H1 (cell line): ENCODE data around the gene APLN. TPM values are rescaled to one million over a fixed set of nuclear protein-coding genes. Genes with fewer than 3 reads are reported as not detected.
A peak's percentile ranks its signal among the peaks of the same experiment; 100 is the strongest.

Experiments used
- CTCF ChIA-PET: fragments of 300-600 bp; sonication (Branson Sonifier 250); formaldehyde crosslinking; loops from one replicate; lab custom pipeline; 2021; ENCODE audit not compliant: partially characterized antibody; lab: Charles Lee
- POLR2A ChIA-PET: fragments of 300-600 bp; sonication (Branson Sonifier 250); formaldehyde crosslinking; loops from one replicate; lab custom pipeline; 2021; ENCODE audit warnings: inconsistent platforms; ENCODE audit not compliant: partially characterized antibody; lab: Charles Lee
- DNase-seq, 2 experiments: peaks; one replicate each; pipeline versions ENCODE4 v3.0.0 to v3.0.0-alpha.2; 2010 to 2022; ENCODE audit warnings: low spot score in 2 of 2, low read depth in 1 of 2, mixed read lengths in 1 of 2
- FAIRE-seq: peaks from 2 replicates; lab custom pipeline; 2011; peaks lifted over from hg19 to GRCh38; lab: Jason Lieb, UNC
- H2AFZ ChIP-seq: 2 replicates; pipeline ENCODE4 v1.8.1; 2012; ENCODE audit warnings: low read length, inconsistent platforms
- H2AK5ac ChIP-seq: 2 replicates; pipeline ENCODE4 v1.6.1; 2013; ENCODE audit warnings: low read depth, low read length
- H2BK120ac ChIP-seq: replicated peaks from 2 replicates; pipeline ENCODE3; 2013; ENCODE audit warnings: low read depth, low read length, inconsistent platforms
- H2BK12ac ChIP-seq: 2 replicates; pipeline ENCODE4 v1.6.1; 2013; ENCODE audit warnings: low read depth, low read length
- H2BK15ac ChIP-seq: 2 replicates; pipeline ENCODE4 v1.6.1; 2013; ENCODE audit warnings: low read length
- H2BK20ac ChIP-seq: 2 replicates; pipeline ENCODE4 v1.6.1; 2013; ENCODE audit warnings: low read length
- H2BK5ac ChIP-seq: 2 replicates; pipeline ENCODE4 v1.6.1; 2013; ENCODE audit warnings: low read depth, low read length
- H3K14ac ChIP-seq: 2 replicates; pipeline ENCODE4 v1.6.1; 2013; ENCODE audit warnings: inconsistent platforms; ENCODE audit not compliant: insufficient read length
- H3K18ac ChIP-seq: 2 replicates; pipeline ENCODE4 v1.6.1; 2013; ENCODE audit warnings: low read length; ENCODE audit errors: extremely low read depth
- H3K23ac ChIP-seq: 2 replicates; pipeline ENCODE4 v1.6.1; 2013; ENCODE audit warnings: inconsistent platforms; ENCODE audit not compliant: insufficient read length
- H3K23me2 ChIP-seq: 2 replicates; pipeline ENCODE4 v1.6.1; 2013; ENCODE audit warnings: low read depth, low read length
- H3K27ac ChIP-seq: 2 replicates; pipeline ENCODE4 v1.6.1; 2011; ENCODE audit warnings: low read depth, low read length, inconsistent platforms
- H3K27me3 ChIP-seq, 4 experiments: replicated peaks in 1 of 4; 1 replicate in 1 of 4; 2 replicates in 3 of 4; pipeline versions ENCODE4 v1.6.1 to v1.8.1; 2011 to 2013; ENCODE audit warnings: low read length in 3 of 4, mild to moderate bottlenecking in 3 of 4, inconsistent platforms in 2 of 4, mixed read lengths in 2 of 4, moderate library complexity in 1 of 4; ENCODE audit not compliant: control insufficient read depth in 3 of 4, insufficient read depth in 3 of 4; ENCODE audit errors: extremely low read depth in 1 of 4
- H3K36me3 ChIP-seq, 4 experiments: 2 replicates each; pipeline versions ENCODE4 v1.6.1 to v1.8.1; 2011 to 2013; ENCODE audit warnings: mild to moderate bottlenecking in 4 of 4, low read length in 3 of 4, moderate library complexity in 2 of 4, control low read depth in 1 of 4, inconsistent platforms in 1 of 4; ENCODE audit not compliant: insufficient read depth in 4 of 4, control insufficient read depth in 2 of 4
- H3K4ac ChIP-seq: replicated peaks from 2 replicates; pipeline ENCODE3; 2013; ENCODE audit warnings: low read length, low read depth, mixed read lengths, inconsistent platforms; ENCODE audit not compliant: insufficient read length
- H3K4me1 ChIP-seq, 4 experiments: replicated peaks in 1 of 4; 1 replicate in 1 of 4; 2 replicates in 3 of 4; pipeline versions ENCODE4 v1.6.1 to v1.8.1; 2011 to 2013; ENCODE audit warnings: low read length in 3 of 4, inconsistent platforms in 2 of 4, mixed read lengths in 1 of 4; ENCODE audit not compliant: insufficient read depth in 4 of 4, control insufficient read depth in 3 of 4
- H3K4me2 ChIP-seq, 2 experiments: 2 replicates each; pipeline versions ENCODE4 v1.6.1 to v1.8.1; 2011 to 2013; ENCODE audit warnings: low read depth in 2 of 2, low read length in 2 of 2, control low read depth in 1 of 2, inconsistent platforms in 1 of 2, mild to moderate bottlenecking in 1 of 2; ENCODE audit not compliant: insufficient read depth in 1 of 2
- H3K4me3 ChIP-seq, 4 experiments: fragments of 200-600, 300-600 bp in 1 of 4; sonication (generic), shearing (Covaris generic), sonication (Bioruptor Twin) in 1 of 4; 2 replicates each; pipeline versions ENCODE4 v1.5.1 to v1.8.1; 2011 to 2016; ENCODE audit warnings: low read length in 4 of 4, low read depth in 3 of 4, control low read depth in 2 of 4, inconsistent platforms in 2 of 4, mild to moderate bottlenecking in 2 of 4, mixed read lengths in 1 of 4, moderate library complexity in 1 of 4; ENCODE audit not compliant: insufficient read depth in 2 of 4; ENCODE audit errors: extremely low read depth in 1 of 4
- H3K56ac ChIP-seq: replicated peaks from 2 replicates; pipeline ENCODE3; 2013; ENCODE audit warnings: low read depth, mild to moderate bottlenecking, mixed read lengths, low read length, inconsistent platforms; ENCODE audit not compliant: insufficient read length
- H3K79me1 ChIP-seq: 2 replicates; pipeline ENCODE4 v1.6.1; 2013; ENCODE audit warnings: low read depth, low read length, control low read depth
- H3K79me2 ChIP-seq, 2 experiments: 2 replicates each; pipeline versions ENCODE4 v1.6.1 to v1.8.1; 2012 to 2013; ENCODE audit warnings: low read length in 2 of 2, mild to moderate bottlenecking in 2 of 2, inconsistent platforms in 1 of 2; ENCODE audit not compliant: insufficient read depth in 2 of 2, control insufficient read depth in 1 of 2
- H3K9ac ChIP-seq, 4 experiments: replicated peaks in 1 of 4; 1 replicate in 1 of 4; 2 replicates in 3 of 4; pipeline versions ENCODE4 v1.6.1 to v1.8.1; 2011 to 2013; ENCODE audit warnings: low read depth in 3 of 4, low read length in 3 of 4, control low read depth in 2 of 4, mild to moderate bottlenecking in 2 of 4, moderate library complexity in 2 of 4, inconsistent platforms in 1 of 4; ENCODE audit errors: extremely low read depth in 1 of 4
- H3K9me3 ChIP-seq, 2 experiments: 2 replicates each; pipeline versions ENCODE4 v1.6.1 to v1.8.1; 2012 to 2013; ENCODE audit warnings: mild to moderate bottlenecking in 2 of 2, moderate library complexity in 2 of 2, control low read depth in 1 of 2, inconsistent platforms in 1 of 2, low read depth in 1 of 2, low read length in 1 of 2, mixed read lengths in 1 of 2; ENCODE audit not compliant: insufficient read depth in 2 of 2
- H4K20me1 ChIP-seq, 2 experiments: replicated peaks in 1 of 2; 2 replicates each; pipeline versions ENCODE3 to v1.8.1; 2011 to 2013; ENCODE audit warnings: inconsistent platforms in 2 of 2, low read length in 2 of 2, mild to moderate bottlenecking in 1 of 2; ENCODE audit not compliant: insufficient read depth in 2 of 2, control insufficient read depth in 1 of 2
- H4K5ac ChIP-seq: 2 replicates; pipeline ENCODE4 v1.6.1; 2013; ENCODE audit warnings: low read length, low read depth, mixed read lengths, inconsistent platforms; ENCODE audit not compliant: insufficient read length
- H4K8ac ChIP-seq: 2 replicates; pipeline ENCODE4 v1.8.0; 2013; ENCODE audit warnings: mild to moderate bottlenecking, moderate library complexity, low read length, inconsistent platforms; ENCODE audit not compliant: insufficient read depth; ENCODE audit errors: extremely low read depth
- H4K91ac ChIP-seq: replicated peaks from 2 replicates; pipeline ENCODE3; 2013; ENCODE audit warnings: low read length, mixed read lengths, inconsistent platforms; ENCODE audit not compliant: insufficient read length
- ATF3 ChIP-seq: IDR thresholded peaks from 2 replicates; pipeline ENCODE4 v1.6.1; 2011; ENCODE audit warnings: low read depth, mild to moderate bottlenecking, low read length; ENCODE audit not compliant: insufficient read depth
- BRCA1 ChIP-seq: IDR thresholded peaks from 2 replicates; pipeline ENCODE4 v1.6.1; 2012; ENCODE audit warnings: low read depth, low read length, improper control_type of control experiment
- CHD2 ChIP-seq: IDR thresholded peaks from 2 replicates; pipeline ENCODE4 v1.6.1; 2012; ENCODE audit warnings: low read length, improper control_type of control experiment
- E2F6 ChIP-seq: IDR thresholded peaks from 2 replicates; pipeline ENCODE4 v1.6.1; 2012; ENCODE audit warnings: inconsistent platforms
- GTF2F1 ChIP-seq: IDR thresholded peaks from 2 replicates; pipeline ENCODE4 v1.6.1; 2012; ENCODE audit warnings: low read depth, low read length, improper control_type of control experiment, borderline replicate concordance
- KDM4A ChIP-seq: IDR thresholded peaks from one replicate; pipeline ENCODE4 v1.7.1; 2012; ENCODE audit warnings: low read depth, mild to moderate bottlenecking, moderate library complexity, low read length, inconsistent platforms; ENCODE audit not compliant: severe bottlenecking
- MAX ChIP-seq: IDR thresholded peaks from 2 replicates; pipeline ENCODE4 v1.6.1; 2012; ENCODE audit warnings: inconsistent platforms
- NANOG ChIP-seq: IDR thresholded peaks from 2 replicates; pipeline ENCODE4 v1.6.1; 2011; ENCODE audit warnings: low read length, low read depth, mild to moderate bottlenecking, inconsistent platforms; ENCODE audit not compliant: insufficient read depth, poor library complexity, severe bottlenecking
- POLR2A ChIP-seq, 2 experiments: IDR thresholded peaks; 1 replicate in 1 of 2; 2 replicates in 1 of 2; pipeline ENCODE4 v1.6.1; 2011; ENCODE audit warnings: low read depth in 2 of 2, low read length in 2 of 2, mild to moderate bottlenecking in 2 of 2; ENCODE audit errors: control extremely low read depth in 1 of 2
- SP1 ChIP-seq: IDR thresholded peaks from 2 replicates; pipeline ENCODE4 v1.6.1; 2011; ENCODE audit warnings: low read depth, low read length
- YY1 ChIP-seq: IDR thresholded peaks from 2 replicates; pipeline ENCODE4 v1.6.1; 2011; ENCODE audit warnings: low read depth, mild to moderate bottlenecking, low read length
- WGBS, 2 experiments: shearing (Covaris generic) in 1 of 2; methylation state at CpG; one replicate each; pipeline versions ENCODE4 v1.1.6 to v1.1.7; 2013 to 2015; ENCODE audit warnings: low lambda C conversion rate in 2 of 2, mixed read lengths in 2 of 2, inconsistent platforms in 1 of 2, low coverage in 1 of 2, missing lambda C conversion rate in 1 of 2; ENCODE audit not compliant: insufficient replicate concordance in 2 of 2, insufficient coverage in 1 of 2, insufficient read length in 1 of 2; ENCODE audit errors: extremely low coverage in 1 of 2, missing lambda C conversion rate in 1 of 2; 5-methylcytosine and 5-hydroxymethylcytosine counted together
- polyA plus RNA-seq, 7 experiments: library from polyadenylated mRNA; depleted of rRNA in 3 of 7; stranded (reverse) in 5 of 7; unstranded in 2 of 7; fragments of >200 nt in 5 of 7; fragments of 200-250 nt in 2 of 7; gene quantifications; 1 replicate in 5 of 7; 2 replicates in 1 of 7; 4 replicates in 1 of 7; pipeline versions ENCODE4 v1.2.1 to v1.2.3, GENCODE V29; 2011 to 2013; ENCODE audit warnings: missing spikeins in 2 of 7, mixed read lengths in 2 of 7
- total RNA-seq: library from RNA; stranded (reverse); fragmentation: NEBNext Ultra II Directional; extraction: Animal tissue kit (Norgen Biotek cat#: 25700); gene quantifications from 2 replicates; pipeline ENCODE4 v1.2.1, GENCODE V29; 2021

The APLN gene
- total and polyA plus RNA-seq, 2 of the 8 experiments (the other 6 are each of a cell fraction or from before 2014, with no cell fraction given): 1.1 to 1.8 TPM

GRCh38 chrX:129653971-129654651 lies 645 bp downstream of the APLN start:
- H2BK20ac ChIP-seq: no peak overlapping the region
- no peak overlapping the region for H4K8ac ChIP-seq
- DNase-seq (no peak), FAIRE-seq (no peak)
- peaks cover 0 to 2% of the 10 kb centered on the region in 2 experiments; a peak in 1 of 4 replicates for H3K9me3 ChIP-seq
- peak overlapping the region; percentile 26 to 64 (median 37) for H3K4me3 ChIP-seq
- H2AFZ ChIP-seq: no peak overlapping the region; the same call in 1 of the 2 replicates
- H3K4ac ChIP-seq: no peak overlapping the region
- H3K27me3 ChIP-seq: peaks cover 14 to 62% (median 43%) of the 10 kb centered on the region in 4 experiments
- no peak overlapping the region for H3K56ac ChIP-seq
- no peak overlapping the region for H3K27ac ChIP-seq
- no peak overlapping the region for H3K23ac ChIP-seq
- H4K20me1 ChIP-seq: no peaks in the 10 kb centered on the region
- peak overlapping the region; percentile 84 to 85 for H3K4me2 ChIP-seq
- ChIA-PET CTCF (interaction anchor here (1.0 to 5.2 kb wide), 11 partner anchors 9 to 192 kb away, joined by 3 to 36 read pairs (median 6); no protein-coding TSS in a partner anchor), POLR2A (interaction anchor here (1.0 to 2.0 kb wide), 4 partner anchors 11 to 42 kb away, joined by 3 to 8 read pairs (median 5); no protein-coding TSS in a partner anchor)
- H2BK12ac ChIP-seq: no peak overlapping the region
- 3% methylated on average over 10 of the region's 57 CpGs; no CpG with 5 or more reads in 1 of the 2 experiments for WGBS, 2 experiments
- no peak overlapping the region for H2BK5ac ChIP-seq
- no peaks in the 10 kb centered on the region for H3K36me3 ChIP-seq
- H3K14ac ChIP-seq: no peak overlapping the region
- no peak overlapping the region for H4K5ac ChIP-seq
- H3K23me2 ChIP-seq: peaks cover 6% of the 10 kb centered on the region; the same call in 1 of the 2 replicates
- no peak overlapping the region for H2AK5ac ChIP-seq
- H3K79me2 ChIP-seq: no peaks in the 10 kb centered on the region
- no peak overlapping the region for H2BK15ac ChIP-seq
- peaks cover 3 to 12% (median 6%) of the 10 kb centered on the region in 4 experiments; a peak in 6 of 7 replicates for H3K4me1 ChIP-seq
- no peaks in the 10 kb centered on the region for H3K79me1 ChIP-seq
- no peak overlapping the region for H2BK120ac ChIP-seq
- H4K91ac ChIP-seq: no peak overlapping the region
- H3K18ac ChIP-seq: no peak overlapping the region; the same call in 1 of the 2 replicates
- peak overlapping the region in 1 of 4 experiments; percentile 15; a peak in 2 of 7 replicates for H3K9ac ChIP-seq
- TF ChIP-seq NANOG: no peak
- TF ChIP-seq ATF3: no peak
- peak; percentile 50 for TF ChIP-seq KDM4A
- no peak for TF ChIP-seq GTF2F1
- TF ChIP-seq MAX: 0 out of 2 replicates have a peak, but pooled peaks have one; percentile 3
- TF ChIP-seq SP1: no peak
- peak; percentile 27; the same call in 1 of the 2 replicates for TF ChIP-seq E2F6
- TF ChIP-seq BRCA1: no peak
- TF ChIP-seq POLR2A (IDR thresholded peaks at IDR 0.05; ENCODE audit: control extremely low read depth in 1 of 2, low read depth in 2 of 2, low read length in 2 of 2): no peak
- TF ChIP-seq YY1: no peak
- TF ChIP-seq CHD2: no peak
